Iris pigment epithelial cell (primary cell): Measurements from ENCODE around the gene GGCT.
"Not testable (repeated sequence)": the region's sequence is repeated elsewhere in the genome, so short reads cannot be mapped to it uniquely, and the experiment has no call there.

Experiments used
- DNase-seq: peaks from one replicate; pipeline ENCODE4 v3.0.0-alpha.2; 2011; ENCODE audit warnings: low read depth

GGCT gene

GRCh38 chr7:30504301-30505173 is at the start of gene GGCT:
GGCT (minus strand) TSS chr7:30504829; CDS start chr7:30504709, 120 bp downstream.
- DNase-seq = peak; percentile 98

GRCh38 chr7:30553546-30553945 is 48.9 kb upstream of the GGCT start:
- DNase-seq = no peak

- DNase-seq = no peak
Observed at GRCh38 chr7:30553141-30553540, 48.5 kb upstream of the GGCT start.

GRCh38 chr7:30552330-30552729 is 47.7 kb upstream of the GGCT start:
- DNase-seq = no peak

GRCh38 chr7:30549931-30550493 is 45.4 kb upstream of the GGCT start:
- DNase-seq = no peak

- peak; percentile 67 for DNase-seq
Observed at GRCh38 chr7:30548845-30549244, 44.2 kb upstream of the GGCT start.

GRCh38 chr7:30546596-30546995 is 42.0 kb upstream of the GGCT start:
- no peak for DNase-seq

GRCh38 chr7:30545791-30546555 is 41.3 kb upstream of the GGCT start:
- DNase-seq = peak; percentile 45

GRCh38 chr7:30543813-30544525 is 39.3 kb upstream of the GGCT start:
- no peak for DNase-seq

- not testable (repeated sequence) for DNase-seq
Observed at GRCh38 chr7:30543115-30543514, 38.5 kb upstream of the GGCT start.

GRCh38 chr7:30533886-30534285 is 29.3 kb upstream of the GGCT start:
- no peak for DNase-seq

- DNase-seq = no peak
Observed at GRCh38 chr7:30531286-30531685, 26.7 kb upstream of the GGCT start.

GRCh38 chr7:30530373-30530772 is 25.7 kb upstream of the GGCT start:
- no peak for DNase-seq

- no peak for DNase-seq
Observed at GRCh38 chr7:30528779-30529178, 24.1 kb upstream of the GGCT start.

GRCh38 chr7:30527297-30527696 is 22.7 kb upstream of the GGCT start:
- DNase-seq = not testable (repeated sequence)

GRCh38 chr7:30526163-30526562 is 21.5 kb upstream of the GGCT start:
- no peak for DNase-seq

GRCh38 chr7:30525429-30525828 is 20.8 kb upstream of the GGCT start:
- no peak for DNase-seq

- DNase-seq = no peak
Observed at GRCh38 chr7:30524545-30524944, 19.9 kb upstream of the GGCT start.

GRCh38 chr7:30523466-30523865 is 18.8 kb upstream of the GGCT start:
- no peak for DNase-seq

- DNase-seq = no peak
Observed at GRCh38 chr7:30522159-30522558, 17.5 kb upstream of the GGCT start.

- DNase-seq = peak; percentile 73
Observed at GRCh38 chr7:30521532-30521931, 16.9 kb upstream of the GGCT start.

- DNase-seq = no peak
Observed at GRCh38 chr7:30519122-30519521, 14.5 kb upstream of the GGCT start.
